ENCODE data around the gene KLHL29. TPM values are rescaled to one million over a fixed set of nuclear protein-coding genes. Genes with fewer than 3 reads are reported as not detected.

Gene KLHL29
- total RNA-seq, 3 donors from 2014 or later, result 2.6 to 13.0 (median 5.5) TPM

DNA sequence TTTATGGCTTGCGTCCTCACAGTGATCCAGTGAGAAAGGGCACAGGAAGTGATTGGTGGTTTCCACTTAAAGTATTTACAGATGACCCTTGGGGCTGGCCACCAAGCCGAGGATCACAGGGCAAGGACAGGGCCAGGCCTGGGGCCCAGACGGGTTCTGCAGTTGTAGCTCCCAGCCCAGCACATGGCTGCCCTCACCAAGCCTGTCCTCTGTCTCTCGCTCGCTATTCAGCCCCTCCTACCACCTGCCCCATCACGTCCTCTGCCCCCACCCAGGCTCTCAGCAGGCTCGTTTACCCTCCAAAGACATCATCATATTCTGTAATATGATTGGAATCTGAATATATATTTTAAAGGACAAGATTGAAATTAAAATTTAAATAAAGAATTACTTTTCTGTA, 246.0 kb downstream of the KLHL29 start:
- no peak for DNase-seq
- TF ChIP-seq, protein P1, sequence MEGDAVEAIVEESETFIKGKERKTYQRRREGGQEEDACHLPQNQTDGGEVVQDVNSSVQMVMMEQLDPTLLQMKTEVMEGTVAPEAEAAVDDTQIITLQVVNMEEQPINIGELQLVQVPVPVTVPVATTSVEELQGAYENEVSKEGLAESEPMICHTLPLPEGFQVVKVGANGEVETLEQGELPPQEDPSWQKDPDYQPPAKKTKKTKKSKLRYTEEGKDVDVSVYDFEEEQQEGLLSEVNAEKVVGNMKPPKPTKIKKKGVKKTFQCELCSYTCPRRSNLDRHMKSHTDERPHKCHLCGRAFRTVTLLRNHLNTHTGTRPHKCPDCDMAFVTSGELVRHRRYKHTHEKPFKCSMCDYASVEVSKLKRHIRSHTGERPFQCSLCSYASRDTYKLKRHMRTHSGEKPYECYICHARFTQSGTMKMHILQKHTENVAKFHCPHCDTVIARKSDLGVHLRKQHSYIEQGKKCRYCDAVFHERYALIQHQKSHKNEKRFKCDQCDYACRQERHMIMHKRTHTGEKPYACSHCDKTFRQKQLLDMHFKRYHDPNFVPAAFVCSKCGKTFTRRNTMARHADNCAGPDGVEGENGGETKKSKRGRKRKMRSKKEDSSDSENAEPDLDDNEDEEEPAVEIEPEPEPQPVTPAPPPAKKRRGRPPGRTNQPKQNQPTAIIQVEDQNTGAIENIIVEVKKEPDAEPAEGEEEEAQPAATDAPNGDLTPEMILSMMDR (IDR thresholded peaks at IDR 0.05), result no peak
- intact Hi-C loops (cut with DNase I, micrococcal nuclease), result no loop called here

DNA sequence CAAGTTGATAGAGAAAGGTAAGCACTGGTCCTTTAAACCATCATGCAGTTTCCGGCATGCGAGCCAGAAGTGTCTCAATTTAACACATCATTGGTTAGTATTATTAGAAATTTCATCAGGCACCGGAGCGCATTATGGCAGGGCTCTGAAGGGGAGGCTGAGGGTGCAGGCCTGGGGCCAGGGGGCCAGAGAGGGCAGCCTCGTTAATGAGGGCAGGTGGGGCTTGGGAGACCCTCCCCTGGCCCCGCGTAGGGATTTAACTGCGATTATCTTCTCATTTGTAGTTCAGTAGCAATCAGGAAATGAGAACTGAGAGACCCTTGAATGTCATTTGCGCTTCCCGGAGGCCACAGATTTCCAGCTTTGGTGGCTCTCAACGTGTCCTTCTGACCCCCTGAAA, 246.4 kb downstream of the KLHL29 start:
- Histone ChIP-seq H3K9me3 (no peaks in the 10 kb centered on the region), H3K4me1 (ENCODE audit: low read depth) (no peaks in the 10 kb centered on the region), H3K4me3 (no peak overlapping the region), H3K36me3 (ENCODE audit: low read depth) (no peaks in the 10 kb centered on the region)
- ATAC-seq (no peak), DNase-seq (no peak)
- intact Hi-C loops (cut with DNase I, micrococcal nuclease), result no loop called here
- TF ChIP-seq, protein P1 (IDR thresholded peaks at IDR 0.05), result no peak

More for the DNA sequence above, 246.0 kb downstream of the KLHL29 start:
- no peak for ATAC-seq
- Histone ChIP-seq H3K9me3 (no peaks in the 10 kb centered on the region), H3K4me3 (no peak overlapping the region), H3K36me3 (ENCODE audit: low read depth) (no peaks in the 10 kb centered on the region), H3K4me1 (ENCODE audit: low read depth) (no peaks in the 10 kb centered on the region)

DNA sequence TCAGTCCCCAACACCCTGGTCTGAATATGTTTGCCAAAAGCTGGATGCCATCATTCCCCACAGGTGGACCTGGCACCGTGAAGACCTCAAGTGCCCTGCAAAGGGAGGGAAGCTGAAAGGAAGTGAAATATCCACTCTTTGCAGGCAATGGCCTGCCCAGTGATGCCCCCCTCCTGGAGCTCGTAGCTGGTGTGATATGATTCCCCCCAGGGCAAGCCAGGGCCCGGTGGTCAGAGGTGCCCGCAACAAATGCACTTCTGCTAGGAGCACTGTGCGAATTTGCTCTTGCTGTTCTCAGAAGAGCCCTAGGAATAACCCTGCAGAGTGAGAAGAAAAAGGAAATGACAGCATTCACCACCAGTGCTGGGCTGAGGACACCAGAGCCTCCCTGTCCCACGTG, 247.4 kb downstream of the KLHL29 start:
- DNase-seq (no peak), ATAC-seq (no peak)
- H3K36me3 ChIP-seq (ENCODE audit: low read depth), result no peaks in the 10 kb centered on the region
- H3K9me3 ChIP-seq, result no peaks in the 10 kb centered on the region
- intact Hi-C loops (cut with DNase I, micrococcal nuclease), result no loop called here
- TF ChIP-seq, protein P1 (IDR thresholded peaks at IDR 0.05), result no peak
- no peak overlapping the region for H3K4me3 ChIP-seq
- H3K4me1 ChIP-seq (ENCODE audit: low read depth), result no peaks in the 10 kb centered on the region

DNA sequence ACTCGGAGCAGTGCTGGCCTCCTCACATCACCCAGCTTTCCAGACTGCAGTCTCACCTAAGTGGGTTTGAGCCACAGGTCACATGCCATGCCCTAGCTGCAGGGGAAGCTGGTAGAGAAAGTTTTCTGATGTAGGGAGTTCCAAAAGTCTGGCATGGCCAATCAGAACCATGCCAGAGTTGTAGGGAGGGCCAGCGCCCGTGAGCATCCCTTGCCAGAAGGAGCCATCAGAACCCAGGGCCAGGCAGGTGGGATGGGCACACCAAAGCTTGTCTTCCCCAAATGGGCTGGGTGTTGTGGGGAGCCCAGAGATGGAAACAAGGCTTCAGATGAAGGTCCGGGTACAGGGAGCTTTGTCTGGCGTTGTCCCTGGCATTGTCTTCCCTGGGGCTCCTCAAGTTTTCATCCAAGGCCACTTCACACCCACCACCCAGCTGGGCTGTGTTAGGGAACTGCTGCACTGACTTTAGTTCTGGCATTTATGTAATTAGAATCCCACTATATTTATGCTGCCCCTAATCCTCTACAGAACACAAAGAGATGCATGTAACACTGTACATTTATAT, 247.9 kb downstream of the KLHL29 start:
- no peaks in the 10 kb centered on the region for H3K36me3 ChIP-seq (ENCODE audit: low read depth)
- no peak for DNase-seq
- no peaks in the 10 kb centered on the region for H3K9me3 ChIP-seq
- TF ChIP-seq, protein P1 (IDR thresholded peaks at IDR 0.05), result no peak
- intact Hi-C loops (cut with DNase I, micrococcal nuclease), result no loop called here
- ATAC-seq, result no peak
- no peak overlapping the region for H3K4me3 ChIP-seq
- H3K4me1 ChIP-seq (ENCODE audit: low read depth), result no peaks in the 10 kb centered on the region

DNA sequence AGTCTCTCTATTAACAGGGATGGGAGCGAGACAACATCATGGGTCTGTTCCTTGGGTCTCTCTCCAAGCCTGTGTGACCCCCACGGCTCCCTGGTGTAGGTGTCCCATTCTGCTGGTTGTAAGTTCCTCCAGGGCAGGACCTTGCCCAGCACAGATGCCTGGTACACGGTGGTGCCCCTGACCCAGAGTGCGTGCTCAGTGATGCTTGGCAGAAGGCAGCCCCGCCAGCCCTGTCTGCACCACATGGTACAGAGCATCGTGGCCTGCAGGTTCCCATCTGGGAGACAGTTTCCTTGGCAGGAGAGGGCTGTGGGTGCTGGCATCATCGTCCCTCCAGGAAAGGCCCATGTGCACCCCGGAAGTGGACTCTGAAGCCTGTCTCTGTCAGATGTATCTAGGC, 249.0 kb downstream of the KLHL29 start:
- DNase-seq (no peak), ATAC-seq (no peak)
- Histone ChIP-seq H3K9me3 (no peaks in the 10 kb centered on the region), H3K4me3 (no peak overlapping the region), H3K4me1 (ENCODE audit: low read depth) (no peaks in the 10 kb centered on the region), H3K36me3 (ENCODE audit: low read depth) (no peaks in the 10 kb centered on the region)
- TF ChIP-seq, protein P1 (IDR thresholded peaks at IDR 0.05), result no peak
- intact Hi-C loops (cut with DNase I, micrococcal nuclease), result no loop called here
